Coronary artery (tissue), 2 donors: ENCODE measurements around the gene JAK3.

Source experiments
- DNase-seq: peaks from one replicate; pipeline ENCODE4 v3.0.0-alpha.2; 2017; ENCODE audit warnings: low spot score
- H3K27ac ChIP-seq, 2 donors: fragments of 200-600 bp; sonication (generic); one replicate each; pipeline ENCODE4 v1.5.1; 2016 to 2019
- H3K4me3 ChIP-seq: fragments of 200-600 bp; sonication (generic); 2 replicates; pipeline ENCODE4 v1.5.1; 2016; ENCODE audit warnings: mild to moderate bottlenecking, moderate library complexity
- CTCF ChIP-seq: fragments of 200-600 bp; sonication (generic); IDR thresholded peaks from one replicate; pipeline ENCODE4 v1.5.1; 2019; ENCODE audit warnings: antibody characterized with exemption

JAK3 gene

GRCh38 chr19:17829855-17830566 lies 17.8 kb downstream of the JAK3 start:
- Histone ChIP-seq H3K27ac (peak overlapping the region in 1 of 2 donors; percentile 6), H3K4me3 (peak overlapping the region; percentile 36)
- no peak for TF ChIP-seq CTCF
- DNase-seq: no peak

- DNase-seq: no peak
- H3K4me3 ChIP-seq: no peak overlapping the region
- H3K27ac ChIP-seq: no peak overlapping the region
- no peak for TF ChIP-seq CTCF
Measured at GRCh38 chr19:17826508-17827056, 21.2 kb downstream of the JAK3 start.

- no peak overlapping the region for H3K4me3 ChIP-seq
- TF ChIP-seq CTCF: no peak
- H3K27ac ChIP-seq: no peak overlapping the region
- no peak for DNase-seq
Measured at GRCh38 chr19:17824339-17824738, 23.4 kb downstream of the JAK3 start.

- H3K27ac ChIP-seq: no peak within 1 kb of the TSS
- no peak for DNase-seq
- no peak within 1 kb of the TSS for H3K4me3 ChIP-seq
- no peak for TF ChIP-seq CTCF
Measured at GRCh38 chr19:17821190-17821589, 26.6 kb downstream of the JAK3 start, which contains the start of gene INSL3. Gene INSL3, minus strand, starts transcription at chr19:17821519. Its CDS starts 13 bp downstream, at chr19:17821506.

GRCh38 chr19:17817668-17818363 lies 30.0 kb downstream of the JAK3 start:
- no peak for TF ChIP-seq CTCF
- no peak for DNase-seq

GRCh38 chr19:17812099-17812498 lies 35.7 kb downstream of the JAK3 start:
- no peak for TF ChIP-seq CTCF
- DNase-seq: no peak
- H3K27ac ChIP-seq: no peak overlapping the region
- H3K4me3 ChIP-seq: no peak overlapping the region

More at GRCh38 chr19:17817668-17818363, 30.0 kb downstream of the JAK3 start:
- H3K4me3 ChIP-seq: no peak overlapping the region
- no peak overlapping the region for H3K27ac ChIP-seq
